ENCODE results near the gene IFNL3.
"Not testable (repeated sequence)": the region's sequence is repeated elsewhere in the genome, so short reads cannot be mapped to it uniquely, and the experiment has no call there.

DNA sequence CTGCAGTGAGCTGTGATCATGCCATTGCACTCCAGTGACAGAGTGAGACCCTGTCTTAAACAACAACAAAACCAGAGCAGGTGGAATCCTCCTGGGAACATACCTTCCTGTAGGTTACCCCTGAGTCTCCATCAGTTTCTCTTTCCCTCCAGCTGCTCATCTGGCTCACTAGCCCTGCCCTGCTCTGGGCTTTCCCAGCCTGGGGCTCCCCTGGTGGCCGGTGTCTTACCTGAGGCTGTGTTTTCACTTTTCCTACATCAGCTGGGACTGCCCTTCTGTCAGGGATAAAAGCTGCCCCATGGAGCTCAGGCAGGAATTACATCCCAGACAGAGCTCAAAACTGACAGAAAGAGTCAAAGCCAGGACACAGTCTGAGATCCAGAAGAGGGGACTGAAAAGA, 23.3 kb upstream of the IFNL3 start, which contains the start of gene IFNL2:
- TF ChIP-seq POLR2AphosphoS5, POLR2A, TAF1 (IDR thresholded peaks at IDR 0.05; ENCODE audit: low read depth, low read length): not testable (repeated sequence)

Measured in GM12891 (cell line).